WI38 (cell line): Measurements from ENCODE around the gene SIN3A.

Source experiments
- H3K4me3 ChIP-seq: 2 replicates; pipeline ENCODE4 v1.5.1; 2011; ENCODE audit warnings: low read depth, mild to moderate bottlenecking, control low read depth, low read length
- CTCF ChIP-seq: IDR thresholded peaks from 2 replicates; pipeline ENCODE4 v1.5.1; 2012; ENCODE audit warnings: low read depth, mild to moderate bottlenecking, control low read depth, low read length

Gene SIN3A

GRCh38 chr15:75362642-75363249 lies 88.7 kb downstream of the SIN3A start:
- H3K4me3 ChIP-seq, result no peak overlapping the region
- TF ChIP-seq CTCF, result no peak

- no peak overlapping the region for H3K4me3 ChIP-seq
- no peak for TF ChIP-seq CTCF
These were observed 89.4 kb downstream of the SIN3A start for GRCh38 chr15:75361989-75362641.

- no peak for TF ChIP-seq CTCF
- no peak overlapping the region for H3K4me3 ChIP-seq
These were observed 90.0 kb downstream of the SIN3A start for GRCh38 chr15:75361361-75361988.

- H3K4me3 ChIP-seq, result no peak overlapping the region
- no peak for TF ChIP-seq CTCF
These were observed 90.6 kb downstream of the SIN3A start for GRCh38 chr15:75360856-75361255.

GRCh38 chr15:75360391-75360790 lies 91.1 kb downstream of the SIN3A start:
- TF ChIP-seq CTCF, result no peak

GRCh38 chr15:75359537-75360250 lies 91.8 kb downstream of the SIN3A start:
- TF ChIP-seq CTCF, result no peak

More at GRCh38 chr15:75360391-75360790, 91.1 kb downstream of the SIN3A start:
- no peak overlapping the region for H3K4me3 ChIP-seq

More at GRCh38 chr15:75359537-75360250, 91.8 kb downstream of the SIN3A start:
- no peak overlapping the region for H3K4me3 ChIP-seq
